ENCODE results near the gene NOS2. TPM values are rescaled to one million over a fixed set of nuclear protein-coding genes. Genes with fewer than 3 reads are reported as not detected.
"Not testable (repeated sequence)": the region's sequence is repeated elsewhere in the genome, so short reads cannot be mapped to it uniquely, and the experiment has no call there.

The NOS2 gene
- total RNA-seq, 3 donors from 2014 or later: 10.5 to 67.1 (median 11.0) TPM

- Histone ChIP-seq H3K4me3 (no peak overlapping the region), H3K36me3 (ENCODE audit: low read depth) (no peaks in the 10 kb centered on the region), H3K9me3 (no peaks in the 10 kb centered on the region), H3K4me1 (ENCODE audit: low read depth) (no peaks in the 10 kb centered on the region)
- DNase-seq (no peak), ATAC-seq (no peak)
- TF ChIP-seq CTCF (IDR thresholded peaks at IDR 0.05): no peak
- intact Hi-C loops (cut with DNase I, micrococcal nuclease): no loop called here
Measured at GRCh38 chr17:27746881-27747280, 53.4 kb downstream of the NOS2 start.

- H3K36me3 ChIP-seq (ENCODE audit: low read depth); H3K4me1 ChIP-seq (ENCODE audit: low read depth); DNase-seq; intact Hi-C loops (cut with DNase I, micrococcal nuclease); H3K4me3 ChIP-seq; H3K9me3 ChIP-seq: not testable (repeated sequence)
- ATAC-seq: peak; percentile 90
Measured at GRCh38 chr17:27746320-27746719, 54.0 kb downstream of the NOS2 start.

- H3K4me1 ChIP-seq (ENCODE audit: low read depth); intact Hi-C loops (cut with DNase I, micrococcal nuclease); H3K36me3 ChIP-seq (ENCODE audit: low read depth); H3K9me3 ChIP-seq; ATAC-seq; H3K4me3 ChIP-seq; DNase-seq: not testable (repeated sequence)
Measured at GRCh38 chr17:27745207-27745830, 55.0 kb downstream of the NOS2 start.

- DNase-seq (no peak), ATAC-seq (no peak)
- H3K36me3 ChIP-seq (ENCODE audit: low read depth): no peaks in the 10 kb centered on the region
- H3K4me3 ChIP-seq: no peak overlapping the region
- no peak for TF ChIP-seq CTCF (IDR thresholded peaks at IDR 0.05)
- intact Hi-C loops (cut with DNase I, micrococcal nuclease): no loop called here
- no peaks in the 10 kb centered on the region for H3K4me1 ChIP-seq (ENCODE audit: low read depth)
- H3K9me3 ChIP-seq: no peaks in the 10 kb centered on the region
Measured at GRCh38 chr17:27743281-27743885, 56.9 kb downstream of the NOS2 start.

GRCh38 chr17:27741971-27742575 is 58.3 kb downstream of the NOS2 start:
- no peaks in the 10 kb centered on the region for H3K36me3 ChIP-seq (ENCODE audit: low read depth)
- no peak overlapping the region for H3K4me3 ChIP-seq
- intact Hi-C loops (cut with DNase I, micrococcal nuclease): no loop called here
- H3K4me1 ChIP-seq (ENCODE audit: low read depth): no peaks in the 10 kb centered on the region
- H3K9me3 ChIP-seq: no peaks in the 10 kb centered on the region
- ATAC-seq (no peak), DNase-seq (no peak)
- TF ChIP-seq CTCF (IDR thresholded peaks at IDR 0.05): no peak

- no peaks in the 10 kb centered on the region for H3K36me3 ChIP-seq (ENCODE audit: low read depth)
- intact Hi-C loops (cut with DNase I, micrococcal nuclease): no loop called here
- H3K4me3 ChIP-seq: no peak overlapping the region
- ATAC-seq (no peak), DNase-seq (no peak)
- H3K9me3 ChIP-seq: no peaks in the 10 kb centered on the region
- TF ChIP-seq CTCF (IDR thresholded peaks at IDR 0.05): no peak
- no peaks in the 10 kb centered on the region for H3K4me1 ChIP-seq (ENCODE audit: low read depth)
Measured at GRCh38 chr17:27741361-27741861, 58.9 kb downstream of the NOS2 start.

GRCh38 chr17:27740541-27740940 is 59.8 kb downstream of the NOS2 start:
- H3K9me3 ChIP-seq; H3K4me3 ChIP-seq; H3K4me1 ChIP-seq (ENCODE audit: low read depth); ATAC-seq; H3K36me3 ChIP-seq (ENCODE audit: low read depth); intact Hi-C loops (cut with DNase I, micrococcal nuclease); DNase-seq: not testable (repeated sequence)
